ENCODE results near the gene PHKB.

DNA sequence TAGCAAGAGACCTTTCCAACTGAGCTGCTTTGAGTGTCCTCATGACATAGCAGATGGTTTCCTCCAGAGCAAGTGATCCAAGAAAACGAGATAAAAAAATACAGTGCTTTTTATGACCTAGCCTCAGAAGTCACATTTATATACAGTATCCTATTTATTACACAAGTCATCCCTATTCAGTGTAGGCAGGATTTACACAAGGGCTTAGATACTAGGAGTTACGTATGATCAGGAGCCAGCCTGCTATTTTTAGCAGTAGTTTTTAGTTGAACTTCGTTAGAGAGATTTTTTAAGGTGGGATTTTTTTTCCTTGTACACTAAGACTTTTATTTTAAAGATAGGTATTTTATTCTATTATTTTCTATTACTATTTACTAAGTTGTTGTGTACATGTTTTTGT, 58.4 kb downstream of the PHKB start:
- TF ChIP-seq POLR2AphosphoS5 (IDR thresholded peaks at IDR 0.05; ENCODE audit: low read depth, low read length) (no peak), SIN3A (IDR thresholded peaks at IDR 0.05; ENCODE audit: borderline replicate concordance, insufficient read depth, low read length) (no peak), TAF1 (IDR thresholded peaks at IDR 0.05; ENCODE audit: borderline replicate concordance, insufficient read depth, low read length) (no peak)

All from PFSK-1 (cell line).